Measurements from ENCODE around the gene ARHGEF2. TPM values are rescaled to one million over a fixed set of nuclear protein-coding genes. Genes with fewer than 3 reads are reported as not detected.

The ARHGEF2 gene
- total RNA-seq, 1 experiment from 2014 or later = 85.0 TPM

DNA sequence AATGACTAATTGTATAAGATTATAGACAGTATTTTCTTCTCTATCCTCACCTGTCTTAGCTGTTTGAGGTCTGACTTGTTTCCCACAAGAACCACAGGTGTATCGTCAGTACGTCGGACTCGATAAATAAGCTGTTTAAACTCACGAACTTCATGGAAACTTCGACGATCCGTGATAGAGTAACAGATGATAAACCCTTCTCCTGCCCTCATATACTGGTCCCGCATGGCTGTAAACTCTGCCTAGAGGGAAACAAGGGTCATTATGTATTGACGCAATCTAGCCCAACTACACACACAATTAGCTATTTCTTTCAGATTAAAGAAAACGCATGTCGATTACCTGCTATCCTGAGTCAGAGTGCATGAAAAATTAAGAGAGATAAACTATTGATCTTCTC lies 74.1 kb downstream of the ARHGEF2 start:
- peaks cover 5% of the 10 kb centered on the region; the same call in 1 of the 2 replicates for H4K20me1 ChIP-seq (ENCODE audit: insufficient read depth)
- no peaks in the 10 kb centered on the region for H3K27me3 ChIP-seq (ENCODE audit: insufficient read depth, low read depth)
- ChIA-PET CTCF (no interaction called here), POLR2A (ENCODE audit: unreplicated experiment) (interaction anchor here (0.6 to 0.7 kb wide), 3 partner anchors 9 to 769 kb away, joined by 3 to 4 read pairs (median 3); no protein-coding TSS in a partner anchor)
- no TSS peak for BruUV-seq (replicated peaks)
- H3F3A ChIP-seq (ENCODE audit: insufficient read depth, low read depth) = peaks cover 36% of the 10 kb centered on the region
- no peak overlapping the region for H3K4me3 ChIP-seq
- intact Hi-C loops (cut with micrococcal nuclease; ENCODE audit: unreplicated experiment) = no loop called here
- DNase-seq = no peak
- H3K4me2 ChIP-seq = no peak overlapping the region
- H2AFZ ChIP-seq = no peak overlapping the region
- H3K4me1 ChIP-seq (replicated peaks; ENCODE audit: insufficient read depth) = peaks cover 2% of the 10 kb centered on the region
- no peak for TF ChIP-seq EZH2 (IDR thresholded peaks at IDR 0.05; ENCODE audit: low read depth)
- TF ChIP-seq, protein P1, sequence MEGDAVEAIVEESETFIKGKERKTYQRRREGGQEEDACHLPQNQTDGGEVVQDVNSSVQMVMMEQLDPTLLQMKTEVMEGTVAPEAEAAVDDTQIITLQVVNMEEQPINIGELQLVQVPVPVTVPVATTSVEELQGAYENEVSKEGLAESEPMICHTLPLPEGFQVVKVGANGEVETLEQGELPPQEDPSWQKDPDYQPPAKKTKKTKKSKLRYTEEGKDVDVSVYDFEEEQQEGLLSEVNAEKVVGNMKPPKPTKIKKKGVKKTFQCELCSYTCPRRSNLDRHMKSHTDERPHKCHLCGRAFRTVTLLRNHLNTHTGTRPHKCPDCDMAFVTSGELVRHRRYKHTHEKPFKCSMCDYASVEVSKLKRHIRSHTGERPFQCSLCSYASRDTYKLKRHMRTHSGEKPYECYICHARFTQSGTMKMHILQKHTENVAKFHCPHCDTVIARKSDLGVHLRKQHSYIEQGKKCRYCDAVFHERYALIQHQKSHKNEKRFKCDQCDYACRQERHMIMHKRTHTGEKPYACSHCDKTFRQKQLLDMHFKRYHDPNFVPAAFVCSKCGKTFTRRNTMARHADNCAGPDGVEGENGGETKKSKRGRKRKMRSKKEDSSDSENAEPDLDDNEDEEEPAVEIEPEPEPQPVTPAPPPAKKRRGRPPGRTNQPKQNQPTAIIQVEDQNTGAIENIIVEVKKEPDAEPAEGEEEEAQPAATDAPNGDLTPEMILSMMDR (conservative IDR thresholded peaks at IDR 0.05) = no peak
- no peaks in the 10 kb centered on the region for H3K9me2 ChIP-seq (ENCODE audit: insufficient read depth)
- H3K9me3 ChIP-seq (ENCODE audit: insufficient read depth, low read depth) = no peaks in the 10 kb centered on the region
- peaks cover 65% of the 10 kb centered on the region for H3K36me3 ChIP-seq (ENCODE audit: low read depth)
- H3K27ac ChIP-seq = no peak overlapping the region
- peaks cover 23% of the 10 kb centered on the region for H3K79me2 ChIP-seq (ENCODE audit: low read depth)

DNA sequence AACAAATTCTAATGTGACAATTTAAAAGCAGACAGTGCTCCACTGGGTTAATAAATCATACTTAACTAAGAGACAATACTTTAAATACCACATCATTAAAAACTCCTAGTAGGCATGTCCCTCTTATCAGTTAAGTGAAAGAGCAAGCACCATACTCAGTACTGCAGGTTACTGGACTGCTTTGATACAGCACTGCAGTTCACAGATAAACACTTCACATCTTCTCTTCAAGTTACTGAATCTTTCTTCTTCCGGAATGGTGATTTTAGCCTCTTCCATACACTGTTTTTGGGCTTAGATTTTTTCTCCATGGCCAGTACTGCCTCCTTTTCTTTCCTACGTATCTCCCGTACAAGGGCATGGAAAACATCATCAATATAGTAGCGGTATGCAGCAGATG lies 78.2 kb downstream of the ARHGEF2 start:
- peaks cover 58% of the 10 kb centered on the region for H3F3A ChIP-seq (ENCODE audit: insufficient read depth, low read depth)
- CTCF ChIA-PET = no interaction called here
- H3K4me1 ChIP-seq (replicated peaks; ENCODE audit: insufficient read depth) = no peaks in the 10 kb centered on the region
- no TSS peak for BruUV-seq (replicated peaks)
- no peaks in the 10 kb centered on the region for H3K9me2 ChIP-seq (ENCODE audit: insufficient read depth)
- POLR2A ChIA-PET (ENCODE audit: unreplicated experiment) = no interaction called here
- TF ChIP-seq, protein P1 (conservative IDR thresholded peaks at IDR 0.05) = no peak
- no peak for TF ChIP-seq EZH2 (IDR thresholded peaks at IDR 0.05; ENCODE audit: low read depth)
- no peaks in the 10 kb centered on the region for H3K79me2 ChIP-seq (ENCODE audit: low read depth)
- H3K4me3 ChIP-seq = no peak overlapping the region
- H2AFZ ChIP-seq = no peak overlapping the region
- no peak for DNase-seq
- H3K4me2 ChIP-seq = no peak overlapping the region
- no peaks in the 10 kb centered on the region for H3K9me3 ChIP-seq (ENCODE audit: insufficient read depth, low read depth)
- H3K27me3 ChIP-seq (ENCODE audit: insufficient read depth, low read depth) = no peaks in the 10 kb centered on the region
- H3K36me3 ChIP-seq (ENCODE audit: low read depth) = peaks cover 49% of the 10 kb centered on the region
- no peak overlapping the region for H3K27ac ChIP-seq
- intact Hi-C loops (cut with micrococcal nuclease; ENCODE audit: unreplicated experiment) = no loop called here
- H4K20me1 ChIP-seq (ENCODE audit: insufficient read depth) = peaks cover 5% of the 10 kb centered on the region; the same call in 1 of the 2 replicates

DNA sequence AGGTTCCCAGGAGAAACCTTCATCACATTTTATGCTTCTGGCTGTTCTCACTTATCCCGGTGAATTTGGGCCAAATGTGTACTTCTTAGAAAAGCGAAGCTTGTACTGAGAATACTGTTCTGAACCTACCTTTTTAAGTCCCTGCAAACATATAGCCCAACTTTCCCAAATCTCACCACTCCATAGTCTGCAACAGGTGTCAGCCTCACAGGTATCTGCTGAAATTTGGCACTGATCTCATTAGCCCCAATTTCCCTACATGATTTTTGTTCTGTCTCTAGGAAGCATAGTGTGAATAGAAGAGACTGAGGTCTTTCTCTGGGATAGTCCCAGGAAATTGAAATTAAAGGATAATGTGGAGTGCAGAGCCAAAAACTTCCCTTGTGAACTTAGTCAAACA lies 78.7 kb downstream of the ARHGEF2 start:
- BruUV-seq (replicated peaks) = no TSS peak

More for the DNA sequence above, 78.7 kb downstream of the ARHGEF2 start:
- Histone ChIP-seq H3F3A (ENCODE audit: insufficient read depth, low read depth) (peaks cover 60% of the 10 kb centered on the region), H4K20me1 (ENCODE audit: insufficient read depth) (peaks cover 5% of the 10 kb centered on the region; the same call in 1 of the 2 replicates), H3K9me3 (ENCODE audit: insufficient read depth, low read depth) (no peaks in the 10 kb centered on the region), H3K27ac (no peak overlapping the region), H3K4me1 (replicated peaks; ENCODE audit: insufficient read depth) (no peaks in the 10 kb centered on the region), H3K79me2 (ENCODE audit: low read depth) (no peaks in the 10 kb centered on the region), H3K4me3 (no peak overlapping the region), H3K4me2 (no peak overlapping the region), H3K9me2 (ENCODE audit: insufficient read depth) (no peaks in the 10 kb centered on the region), H2AFZ (no peak overlapping the region), H3K36me3 (ENCODE audit: low read depth) (peaks cover 44% of the 10 kb centered on the region), H3K27me3 (ENCODE audit: insufficient read depth, low read depth) (no peaks in the 10 kb centered on the region)
- TF ChIP-seq EZH2 (IDR thresholded peaks at IDR 0.05; ENCODE audit: low read depth) = no peak
- TF ChIP-seq, protein P1 (conservative IDR thresholded peaks at IDR 0.05) = no peak
- intact Hi-C loops (cut with micrococcal nuclease; ENCODE audit: unreplicated experiment) = no loop called here
- ChIA-PET CTCF (no interaction called here), POLR2A (ENCODE audit: unreplicated experiment) (no interaction called here)
- no peak for DNase-seq

Data from PC-9 (cell line).